IPS-11a (cell line): Measurements from ENCODE around the gene ENPP3.
"Not testable (repeated sequence)": the region's sequence is repeated elsewhere in the genome, so short reads cannot be mapped to it uniquely, and the experiment has no call there.

ENCODE experiments used
- H3K4me3 ChIP-seq: one replicate; pipeline ENCODE4 v1.5.1; 2013; ENCODE audit warnings: low read depth, low read length, control low read depth

The ENPP3 gene

DNA sequence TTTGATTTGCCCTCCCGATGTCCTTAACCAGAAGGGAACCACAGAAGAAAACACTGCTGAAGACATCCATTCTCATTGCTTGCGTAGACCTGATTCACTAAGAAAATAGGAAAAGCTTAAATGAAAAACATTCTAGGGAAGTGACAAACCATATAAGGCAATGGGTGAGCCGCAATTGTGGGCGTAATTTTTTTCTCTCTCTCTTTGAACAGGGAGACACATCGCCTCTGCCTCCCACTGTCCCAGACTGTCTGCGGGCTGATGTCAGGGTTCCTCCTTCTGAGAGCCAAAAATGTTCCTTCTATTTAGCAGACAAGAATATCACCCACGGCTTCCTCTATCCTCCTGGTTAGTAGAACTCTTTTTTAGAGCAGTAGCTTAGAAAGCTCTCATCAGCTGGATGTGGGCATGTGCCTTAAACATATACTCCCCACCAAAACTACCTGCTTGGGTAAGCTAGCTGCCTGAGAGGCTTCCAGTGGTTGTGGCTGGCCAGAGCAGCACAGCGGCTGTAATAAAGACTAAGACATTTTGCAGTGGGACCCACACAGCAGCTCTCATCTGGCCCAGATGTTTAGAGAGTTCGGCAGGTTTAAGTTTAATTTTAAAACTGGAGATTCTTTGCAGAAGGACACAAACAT is 96.4 kb downstream of the ENPP3 start:
- no peak overlapping the region for H3K4me3 ChIP-seq

DNA sequence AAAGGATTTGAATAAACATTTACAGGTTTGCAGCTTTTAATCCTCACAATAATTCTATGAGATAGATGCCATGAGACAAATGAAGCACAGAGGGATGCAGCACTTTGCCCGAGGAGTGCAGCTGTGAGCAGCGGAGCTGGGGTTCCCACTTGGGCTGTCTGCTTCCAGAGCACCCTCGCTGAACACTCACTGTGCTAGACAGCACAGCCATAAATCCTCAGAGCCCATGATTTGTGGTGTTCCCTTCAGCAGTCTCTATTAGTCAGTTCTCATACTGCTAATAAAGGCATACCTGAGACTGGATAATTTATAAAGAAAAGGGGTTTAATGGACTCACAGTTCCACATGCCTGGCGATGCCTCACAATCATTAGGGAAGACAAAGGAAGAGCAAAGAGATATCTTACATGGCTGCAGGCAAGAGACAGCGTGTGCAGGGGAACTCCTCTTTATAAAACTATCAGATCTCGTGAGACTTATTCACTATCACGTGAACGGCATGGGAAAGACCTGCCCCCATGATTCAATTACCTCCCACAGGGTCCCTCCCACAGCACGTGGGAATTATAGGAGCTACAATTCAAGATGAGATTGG is 99.0 kb downstream of the ENPP3 start:
- H3K4me3 ChIP-seq, result no peak overlapping the region

DNA sequence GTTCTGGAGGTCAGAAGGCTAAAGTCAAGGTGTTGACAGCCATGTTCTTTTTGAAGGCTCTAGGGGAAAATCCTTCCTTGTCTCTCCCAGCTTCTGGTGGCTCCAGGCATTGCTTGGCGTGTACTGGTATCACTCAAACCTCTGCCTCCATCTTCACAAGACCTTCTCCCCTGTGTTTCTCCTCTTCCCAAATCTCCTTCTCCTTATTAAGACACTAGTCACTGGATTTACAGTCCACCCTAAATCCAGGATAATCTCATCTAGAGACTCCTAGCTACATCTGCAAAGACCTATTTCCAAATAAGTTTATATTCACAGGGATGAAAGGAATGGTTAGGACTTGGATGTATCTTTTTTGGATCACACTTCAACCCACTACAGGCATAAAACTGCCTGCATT is 99.7 kb downstream of the ENPP3 start:
- no peak overlapping the region for H3K4me3 ChIP-seq

DNA sequence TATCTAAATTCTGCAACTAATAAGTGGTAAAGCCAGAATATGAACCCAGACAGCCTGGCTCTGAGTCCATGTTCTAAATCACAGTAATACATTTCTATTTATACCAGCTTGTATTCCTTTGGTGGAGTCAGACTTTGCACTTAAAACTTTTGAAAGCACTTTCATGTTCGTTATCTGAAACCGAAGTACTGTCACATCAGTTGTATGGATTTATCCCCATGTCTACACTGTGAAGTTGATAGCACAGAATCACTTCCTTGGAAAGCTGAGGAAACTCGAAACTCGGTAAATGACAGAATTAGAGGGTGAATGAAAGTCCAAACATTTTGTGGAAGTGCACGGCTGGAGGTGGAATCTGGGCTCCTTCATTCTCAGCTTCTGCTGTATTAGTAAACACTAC is 102.0 kb downstream of the ENPP3 start:
- no peak overlapping the region for H3K4me3 ChIP-seq

DNA sequence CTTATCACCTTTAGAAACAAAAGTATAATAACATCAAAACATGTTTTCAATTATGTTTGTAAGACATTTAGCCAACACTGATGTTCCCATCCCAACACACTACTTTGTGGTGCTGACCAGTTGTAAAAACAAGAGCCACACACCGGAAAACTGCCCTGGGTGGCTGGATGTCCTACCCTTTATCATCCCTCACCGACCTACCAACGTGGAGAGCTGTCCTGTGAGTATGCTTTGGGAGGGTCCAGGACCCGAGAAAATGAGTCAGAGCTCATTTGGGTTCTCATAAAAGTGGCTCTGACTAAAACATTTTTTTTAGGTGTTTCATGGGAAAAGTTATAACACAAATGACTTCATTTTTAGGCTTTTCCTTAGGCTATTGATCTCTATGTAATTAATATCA is 103.1 kb downstream of the ENPP3 start:
- no peak overlapping the region for H3K4me3 ChIP-seq

DNA sequence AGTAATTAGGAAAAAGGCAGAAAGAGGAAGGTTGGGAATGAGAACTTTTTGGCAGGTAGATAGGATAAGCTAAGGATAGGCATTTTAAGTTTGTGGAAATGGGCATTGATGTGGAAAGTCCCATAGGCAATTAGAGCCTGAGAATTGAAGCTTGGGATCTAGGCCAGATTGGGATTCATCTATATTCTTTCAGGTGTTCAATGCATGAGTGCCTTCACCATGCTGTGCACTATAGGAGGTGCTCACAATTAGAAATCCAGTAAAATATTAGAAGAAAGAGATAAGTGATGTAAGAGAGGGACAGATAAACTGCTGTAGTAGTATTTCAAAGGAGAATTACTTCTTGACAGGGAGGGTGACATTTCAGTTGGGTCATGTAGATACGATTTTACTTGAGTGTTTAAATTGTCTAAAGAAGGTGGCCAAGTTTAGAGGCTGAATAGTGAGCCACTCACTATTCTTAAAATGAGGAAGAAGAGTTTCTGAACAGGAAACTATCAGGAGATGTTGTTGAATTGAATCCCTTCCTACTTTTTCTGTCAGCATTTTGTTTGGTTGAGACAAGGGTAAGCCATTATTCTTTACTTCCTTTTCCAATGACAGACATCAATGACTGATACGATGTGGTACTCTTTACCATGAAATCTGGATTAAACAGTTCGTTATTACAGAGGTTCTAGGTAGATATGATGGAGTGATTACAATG is 104.7 kb downstream of the ENPP3 start:
- H3K4me3 ChIP-seq, result no peak overlapping the region

DNA sequence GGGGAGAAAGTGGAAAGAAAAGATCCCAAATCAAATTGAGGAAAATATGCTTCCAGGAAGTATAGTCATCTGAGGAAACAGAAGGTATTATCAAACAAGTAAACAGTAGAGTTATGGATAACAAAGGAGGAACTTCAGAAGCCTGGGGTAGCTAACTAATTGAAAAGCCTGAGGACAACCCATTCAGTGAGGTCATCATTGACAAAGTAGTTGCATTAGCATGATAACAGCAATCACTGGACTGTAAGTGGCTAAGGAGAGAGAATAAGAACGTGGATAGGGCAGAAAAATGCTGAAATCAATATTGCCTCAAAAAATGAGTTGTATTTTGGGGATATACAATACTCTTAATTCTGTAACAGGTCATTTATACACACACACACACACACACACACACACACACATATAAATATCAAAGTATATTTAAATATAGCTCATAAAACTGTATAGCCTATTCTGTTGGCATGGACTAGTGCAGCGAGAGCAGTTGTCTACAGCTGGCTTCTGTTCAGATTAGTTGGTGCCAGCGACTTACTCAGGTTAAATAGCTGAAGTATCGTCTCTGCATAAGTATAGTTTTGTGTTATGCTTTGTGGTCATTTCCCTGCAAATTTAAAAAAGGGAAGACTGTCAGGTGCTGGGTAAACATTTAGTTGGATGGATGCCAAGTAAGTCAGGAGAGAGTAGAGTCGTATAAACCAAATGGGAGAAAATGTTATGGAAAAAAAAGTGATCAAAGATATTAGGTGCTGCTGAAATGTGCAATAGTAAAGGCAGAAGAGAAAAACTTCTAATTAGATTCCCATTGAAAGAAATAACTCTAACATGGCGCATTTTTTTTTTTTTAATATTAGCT is 107.6 kb downstream of the ENPP3 start:
- no peak overlapping the region for H3K4me3 ChIP-seq

DNA sequence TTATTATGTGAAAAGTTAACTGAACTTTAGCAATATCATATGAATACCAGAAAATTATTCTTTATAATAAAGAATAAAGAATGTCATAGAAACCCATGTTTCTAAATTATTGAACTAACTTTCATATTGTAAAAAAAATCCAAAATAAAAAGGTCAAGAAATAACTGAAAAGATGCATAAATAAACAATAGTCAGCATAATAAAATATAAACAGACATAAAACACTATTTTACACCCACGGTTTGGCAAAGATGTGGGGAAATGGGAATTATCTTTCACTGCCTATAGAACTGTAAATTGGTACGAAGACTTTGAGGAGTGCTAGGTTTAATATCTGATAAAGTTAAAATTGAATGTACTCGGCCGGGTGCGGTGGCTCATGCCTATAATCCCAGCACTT is 108.4 kb downstream of the ENPP3 start:
- no peak overlapping the region for H3K4me3 ChIP-seq

DNA sequence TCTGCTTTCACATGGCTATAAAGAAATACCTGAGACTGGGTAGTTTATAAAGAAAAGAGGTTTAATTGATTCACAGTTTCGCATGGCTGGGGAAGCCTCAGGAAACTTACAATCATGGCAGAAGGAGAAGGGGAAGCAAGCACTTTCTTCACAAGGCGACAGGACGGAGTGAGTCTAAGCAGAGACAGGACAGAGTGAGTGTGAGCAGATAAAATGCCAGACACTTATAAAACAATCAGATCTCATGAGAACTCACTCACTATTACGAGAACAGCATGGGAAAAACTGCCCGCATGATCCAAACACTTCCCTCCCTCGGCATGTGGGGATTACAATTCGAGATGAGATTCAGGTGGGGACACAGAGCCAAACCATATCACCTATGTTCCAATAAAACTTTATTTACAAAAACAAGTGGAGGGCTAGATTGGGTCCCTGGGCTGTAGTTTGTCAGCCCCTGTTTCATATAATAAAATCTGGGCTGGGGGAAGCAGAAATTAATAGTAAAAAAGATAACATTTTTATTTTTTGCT is 110.8 kb downstream of the ENPP3 start:
- no peak overlapping the region for H3K4me3 ChIP-seq

DNA sequence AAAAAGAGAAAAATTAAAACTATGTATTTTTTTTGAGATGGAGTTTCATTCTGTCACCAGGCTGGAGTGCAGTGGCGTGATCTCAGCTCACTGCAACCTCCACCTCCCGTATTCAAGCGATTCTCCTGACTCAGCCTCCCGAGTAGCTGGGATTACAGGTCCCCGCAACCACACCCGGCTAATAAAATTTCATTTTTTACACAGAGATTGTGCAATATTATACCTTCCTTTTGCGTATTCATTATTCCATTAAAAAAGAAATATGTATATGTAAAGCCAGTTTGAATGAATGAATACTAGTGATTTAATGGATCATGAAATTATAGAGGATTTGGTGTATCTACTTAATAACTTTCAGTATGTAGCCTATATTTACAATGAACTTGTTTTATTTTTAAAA is 111.9 kb downstream of the ENPP3 start:
- no peak overlapping the region for H3K4me3 ChIP-seq

DNA sequence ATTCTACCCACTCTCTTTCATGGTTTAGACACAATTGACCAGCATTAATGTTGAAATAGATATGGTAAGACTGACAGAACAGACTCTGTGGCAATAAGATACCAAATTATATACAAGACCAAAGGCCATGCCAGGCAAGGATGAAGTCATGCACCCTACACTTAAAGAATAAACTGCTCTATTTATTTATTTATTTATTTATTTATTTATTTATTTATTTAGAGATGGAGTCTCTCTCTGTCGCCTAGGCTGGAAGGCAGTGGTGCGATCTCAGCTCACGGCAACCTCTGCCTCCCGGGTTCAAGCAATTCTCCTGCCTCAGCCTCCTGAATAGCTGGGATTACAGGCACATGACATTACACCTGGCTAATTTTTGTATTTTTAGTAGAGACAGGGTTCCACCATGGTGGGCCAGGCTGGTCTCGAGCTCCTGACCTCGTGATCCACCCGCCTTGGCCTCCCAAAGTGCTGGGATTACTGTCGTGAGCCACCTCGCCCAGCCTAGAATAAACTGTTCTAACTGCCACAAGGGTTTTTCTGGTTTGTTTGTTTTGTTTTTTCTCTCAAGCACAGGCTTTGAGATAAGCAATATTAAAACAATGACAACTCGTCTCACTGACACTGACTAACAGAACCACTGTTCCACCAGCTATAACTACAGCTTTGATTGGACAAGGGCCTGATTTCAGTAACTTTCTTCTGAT is 114.1 kb downstream of the ENPP3 start:
- H3K4me3 ChIP-seq, result not testable (repeated sequence)

DNA sequence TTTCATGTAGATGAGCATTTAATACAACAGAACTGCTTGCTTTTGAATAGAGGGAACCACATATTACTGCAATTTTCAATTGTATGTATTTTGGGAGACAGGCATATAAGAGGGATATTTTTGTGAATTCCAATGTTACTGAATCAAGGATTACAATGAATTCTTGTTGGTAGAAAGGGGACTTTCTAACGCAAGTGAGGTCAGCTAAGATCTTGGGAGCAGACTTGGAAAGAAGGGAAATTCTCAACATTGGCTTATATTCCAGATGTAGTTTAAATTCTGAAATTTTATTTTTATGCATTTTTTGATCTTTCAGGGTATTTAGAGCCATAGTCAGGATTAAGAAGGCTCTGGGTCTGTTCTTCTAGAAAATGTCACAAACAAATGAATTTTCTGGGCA is 117.0 kb downstream of the ENPP3 start:
- H3K4me3 ChIP-seq, result no peak overlapping the region

DNA sequence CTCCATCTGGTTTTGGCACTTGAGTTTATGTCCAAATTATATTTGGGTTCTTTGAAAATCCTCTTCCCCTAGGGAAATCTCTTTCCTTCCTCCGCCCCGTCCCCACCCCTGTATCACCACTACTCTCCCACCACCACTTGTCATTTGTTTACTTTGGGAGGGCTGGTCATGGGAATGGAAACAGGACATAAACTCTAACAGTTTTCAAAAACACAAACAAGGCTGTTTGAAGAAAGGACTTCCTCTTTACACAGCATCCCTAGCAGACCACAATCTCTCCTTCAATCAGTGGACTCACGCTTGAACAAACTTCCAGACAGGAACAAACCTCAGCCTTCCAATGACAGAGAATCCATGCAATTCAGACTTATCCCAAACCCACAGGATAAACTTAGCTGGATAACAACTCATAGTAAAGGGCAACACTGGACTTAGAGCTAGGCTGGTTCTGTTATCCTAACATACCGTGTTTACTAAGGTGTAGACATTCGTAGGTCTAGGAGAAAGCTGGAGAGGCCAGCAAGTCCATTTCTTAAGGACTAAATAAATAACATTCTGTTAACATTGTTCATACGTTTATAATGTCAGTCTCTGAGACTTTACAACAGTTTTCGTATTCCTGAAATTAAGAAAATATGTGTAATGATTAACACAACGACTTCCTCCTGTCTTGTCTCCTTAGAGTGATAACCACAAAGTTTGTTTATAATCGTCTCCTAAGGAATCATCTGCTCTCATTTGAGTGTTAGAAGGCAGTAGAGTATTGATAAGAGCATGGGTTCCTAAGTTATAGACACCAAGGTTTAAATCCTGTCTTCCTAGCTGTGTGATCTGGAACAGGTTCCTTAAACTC is 117.8 kb downstream of the ENPP3 start:
- H3K4me3 ChIP-seq, result no peak overlapping the region

DNA sequence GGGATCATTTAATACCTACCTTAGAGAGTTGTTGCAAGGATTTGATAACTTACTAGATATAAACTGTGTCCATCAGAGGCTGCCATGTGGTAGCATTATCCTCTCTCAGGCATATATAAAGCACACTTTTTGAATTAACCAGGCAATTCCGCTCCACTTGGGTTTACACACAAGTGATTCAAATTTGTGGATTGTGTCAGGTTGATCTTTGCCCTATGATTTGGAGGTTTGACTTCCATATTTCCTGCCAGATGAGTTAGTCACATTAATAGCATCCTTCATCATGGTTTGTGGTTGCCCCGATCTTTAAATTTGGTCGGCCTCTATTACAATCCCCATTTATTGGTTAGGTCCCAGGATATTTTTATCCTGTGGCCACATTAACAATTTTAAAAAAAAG is 118.5 kb downstream of the ENPP3 start:
- H3K4me3 ChIP-seq, result no peak overlapping the region

DNA sequence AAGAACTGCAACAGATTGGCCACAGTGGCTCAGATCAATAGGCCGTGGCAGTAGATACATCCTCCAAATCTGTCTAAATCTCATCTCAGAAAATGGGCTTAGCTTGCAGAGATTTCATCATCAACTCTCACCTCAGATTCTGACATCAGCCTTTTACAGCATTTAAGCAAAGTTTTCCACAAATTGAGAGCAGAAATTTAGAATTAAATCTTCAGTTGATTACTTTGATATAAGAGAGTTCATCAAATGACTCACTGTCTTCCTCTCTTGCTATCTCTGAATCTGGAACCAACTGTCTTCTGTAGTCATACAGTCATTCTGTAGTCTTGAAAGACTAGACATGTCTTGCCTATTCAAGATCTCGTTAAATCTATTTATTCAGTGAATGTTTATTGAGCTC is 118.9 kb downstream of the ENPP3 start:
- no peak overlapping the region for H3K4me3 ChIP-seq

DNA sequence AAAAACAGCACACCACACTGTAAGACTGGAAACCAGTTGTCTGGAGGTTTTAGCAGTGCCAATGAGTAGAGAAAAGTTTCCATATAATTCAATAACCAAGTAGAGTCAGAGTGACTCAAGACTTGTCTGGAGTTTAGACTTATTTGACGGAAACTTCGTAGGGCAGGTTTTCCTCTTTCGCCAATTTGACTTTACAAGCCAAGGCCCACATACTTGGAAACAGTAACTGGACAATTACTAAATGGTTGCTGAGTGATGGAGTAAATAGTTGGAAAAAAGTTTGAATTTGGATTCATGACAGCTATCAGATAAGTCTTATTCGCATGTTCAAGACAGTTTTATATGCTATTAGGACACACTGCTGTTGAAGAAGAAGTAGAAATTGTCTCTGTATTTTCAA is 121.8 kb downstream of the ENPP3 start:
- no peak overlapping the region for H3K4me3 ChIP-seq

DNA sequence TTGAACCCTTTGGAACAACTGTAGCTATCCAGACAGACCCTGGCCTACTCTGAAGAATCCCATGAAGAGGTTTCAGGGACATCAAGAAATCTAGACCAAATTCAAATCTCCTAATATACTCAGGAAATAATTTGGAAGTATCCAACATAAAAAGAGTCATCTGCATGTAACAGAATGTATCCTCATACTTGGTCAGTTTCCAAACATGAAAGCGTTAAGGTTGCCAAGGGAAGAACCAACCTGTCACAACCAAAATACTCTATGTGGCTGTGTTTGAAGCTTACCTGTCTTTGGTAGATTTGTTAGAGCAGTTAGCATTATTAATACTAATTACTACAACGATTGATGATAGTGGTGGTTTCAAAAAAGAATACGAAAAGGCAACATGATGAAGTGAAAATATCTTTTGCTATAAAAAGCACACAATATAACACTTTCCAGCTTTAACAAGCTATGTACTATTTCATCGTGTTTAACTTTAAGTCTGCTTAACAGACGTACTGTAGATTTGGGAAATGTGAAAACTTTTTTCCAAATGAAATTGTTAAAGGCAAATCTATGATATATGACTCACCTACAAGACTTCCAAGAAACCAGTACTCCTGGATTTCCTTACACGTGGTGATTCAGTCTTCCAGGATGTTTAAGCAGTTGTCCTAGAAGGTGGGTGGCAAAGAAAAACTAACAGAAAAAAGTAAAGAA is 124.1 kb downstream of the ENPP3 start:
- H3K4me3 ChIP-seq, result no peak overlapping the region

DNA sequence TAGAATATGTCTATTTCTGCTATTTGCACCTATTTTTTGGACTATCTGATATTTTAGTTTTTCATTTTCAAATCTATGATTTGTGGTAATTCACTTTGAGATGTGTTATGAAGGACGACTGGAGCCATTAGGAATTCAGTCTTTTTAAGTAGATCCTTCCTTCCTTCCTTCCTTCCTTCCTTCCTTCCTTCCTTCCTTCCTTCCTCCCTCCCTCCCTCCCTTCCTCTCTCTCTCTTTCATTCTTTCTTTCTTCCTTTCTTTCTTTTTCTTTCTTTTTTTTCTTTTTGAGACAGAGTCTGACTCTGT is 124.6 kb downstream of the ENPP3 start:
- H3K4me3 ChIP-seq, result no peak overlapping the region

DNA sequence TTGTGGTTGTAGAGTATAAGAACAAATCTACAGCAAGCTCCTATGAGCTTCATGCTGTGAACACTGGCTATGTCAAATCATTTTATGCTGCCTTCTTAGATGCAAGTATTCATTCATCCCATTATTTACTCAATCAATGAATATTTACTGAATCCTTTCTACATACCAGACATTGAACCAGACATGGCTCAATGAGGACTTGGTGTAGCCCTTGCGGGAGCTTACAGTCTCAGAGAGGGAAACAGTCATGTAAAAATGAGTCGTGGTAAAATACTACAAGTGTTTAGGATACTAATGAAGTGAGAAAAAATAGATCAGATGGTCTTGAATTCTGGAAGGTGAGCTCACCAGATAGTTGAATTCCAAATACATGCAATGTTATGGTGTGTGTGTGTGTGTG is 125.9 kb downstream of the ENPP3 start:
- no peak overlapping the region for H3K4me3 ChIP-seq
